ENCODE data around the gene GMDS.

DNA sequence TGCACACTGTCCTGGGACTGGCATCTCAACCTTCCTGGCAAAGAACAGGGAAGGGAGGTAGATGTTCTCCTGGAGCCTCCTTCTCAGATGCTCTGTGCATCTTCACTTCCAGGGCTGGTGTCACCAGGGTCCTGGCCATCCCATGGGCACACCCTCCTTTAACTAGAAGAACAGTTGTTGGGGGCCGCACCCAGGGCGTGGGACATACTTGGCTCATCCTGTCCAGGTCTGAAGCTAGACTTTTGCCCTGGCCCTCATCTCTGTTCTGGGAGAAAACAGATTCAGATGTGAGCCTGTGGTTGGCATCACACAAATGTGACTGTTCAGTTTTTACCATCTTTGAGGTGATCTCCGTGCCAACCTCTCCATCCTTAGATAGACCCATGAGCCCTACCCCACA lies 594.0 kb downstream of the GMDS start:
- TF ChIP-seq, protein P1, sequence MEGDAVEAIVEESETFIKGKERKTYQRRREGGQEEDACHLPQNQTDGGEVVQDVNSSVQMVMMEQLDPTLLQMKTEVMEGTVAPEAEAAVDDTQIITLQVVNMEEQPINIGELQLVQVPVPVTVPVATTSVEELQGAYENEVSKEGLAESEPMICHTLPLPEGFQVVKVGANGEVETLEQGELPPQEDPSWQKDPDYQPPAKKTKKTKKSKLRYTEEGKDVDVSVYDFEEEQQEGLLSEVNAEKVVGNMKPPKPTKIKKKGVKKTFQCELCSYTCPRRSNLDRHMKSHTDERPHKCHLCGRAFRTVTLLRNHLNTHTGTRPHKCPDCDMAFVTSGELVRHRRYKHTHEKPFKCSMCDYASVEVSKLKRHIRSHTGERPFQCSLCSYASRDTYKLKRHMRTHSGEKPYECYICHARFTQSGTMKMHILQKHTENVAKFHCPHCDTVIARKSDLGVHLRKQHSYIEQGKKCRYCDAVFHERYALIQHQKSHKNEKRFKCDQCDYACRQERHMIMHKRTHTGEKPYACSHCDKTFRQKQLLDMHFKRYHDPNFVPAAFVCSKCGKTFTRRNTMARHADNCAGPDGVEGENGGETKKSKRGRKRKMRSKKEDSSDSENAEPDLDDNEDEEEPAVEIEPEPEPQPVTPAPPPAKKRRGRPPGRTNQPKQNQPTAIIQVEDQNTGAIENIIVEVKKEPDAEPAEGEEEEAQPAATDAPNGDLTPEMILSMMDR (IDR thresholded peaks at IDR 0.05): no peak
- no peak for TF ChIP-seq EZH2 (IDR thresholded peaks at IDR 0.05; ENCODE audit: borderline replicate concordance, insufficient read depth, low read depth, low read length, poor library complexity, severe bottlenecking)
